Neural cell (in vitro differentiated cells): ENCODE measurements around the gene COMP. TPM values are rescaled to one million over a fixed set of nuclear protein-coding genes. Genes with fewer than 3 reads are reported as not detected.

Source experiments
- H2AFZ ChIP-seq: fragments of 200-600, 300-800 bp; sonication (generic), shearing (Covaris generic); 2 replicates; pipeline ENCODE4 v1.6.0; 2014; ENCODE audit warnings: low read depth, mild to moderate bottlenecking, antibody characterized with exemption, low read length, moderate library complexity
- H3F3A ChIP-seq: fragments of 200-600 bp; shearing (Covaris generic); 2 replicates; pipeline ENCODE4 v1.6.1; 2016; ENCODE audit warnings: mild to moderate bottlenecking, moderate library complexity, mixed read lengths, antibody characterized with exemption, low read length; ENCODE audit not compliant: insufficient read depth, poor library complexity, severe bottlenecking
- H3K27ac ChIP-seq: fragments of 200-600, 300-800 bp; sonication (generic), shearing (Covaris generic); 2 replicates; pipeline ENCODE4 v1.5.1; 2014; ENCODE audit warnings: mild to moderate bottlenecking, low read length, moderate library complexity
- H3K27me3 ChIP-seq: fragments of 300-800, 200-600 bp; sonication (generic), shearing (Covaris generic); 2 replicates; pipeline ENCODE4 v1.6.0; 2014; ENCODE audit warnings: mild to moderate bottlenecking, low read depth, low read length, moderate library complexity; ENCODE audit not compliant: insufficient read depth
- H3K36me3 ChIP-seq: fragments of 300-800, 200-600 bp; sonication (generic), shearing (Covaris generic); 2 replicates; pipeline ENCODE4 v1.5.1; 2014; ENCODE audit warnings: mild to moderate bottlenecking, antibody characterized with exemption, low read length, moderate library complexity; ENCODE audit not compliant: insufficient read depth
- H3K4me2 ChIP-seq: fragments of 300-800, 200-600 bp; sonication (generic), shearing (Covaris generic); 2 replicates; pipeline ENCODE4 v1.6.0; 2014; ENCODE audit warnings: mild to moderate bottlenecking, low read length
- H3K4me3 ChIP-seq: fragments of 300-800, 200-600 bp; sonication (generic), shearing (Covaris generic); 2 replicates; pipeline ENCODE4 v1.5.1; 2014; ENCODE audit warnings: mild to moderate bottlenecking, low read length, moderate library complexity
- H3K79me2 ChIP-seq: fragments of 200-600 bp; shearing (Covaris generic); replicated peaks from 2 replicates; pipeline ENCODE4 v1.6.0; 2014; ENCODE audit warnings: mild to moderate bottlenecking, low read length, moderate library complexity; ENCODE audit not compliant: insufficient read depth
- H3K9ac ChIP-seq: fragments of 300-800, 200-600 bp; sonication (generic), shearing (Covaris generic); 2 replicates; pipeline ENCODE4 v1.6.1; 2016; ENCODE audit warnings: mild to moderate bottlenecking, low read length, mixed read lengths
- H3K9me2 ChIP-seq: fragments of 200-600 bp; shearing (Covaris generic); 2 replicates; pipeline ENCODE4 v1.6.1; 2016; ENCODE audit warnings: mild to moderate bottlenecking, low read length, mixed read lengths; ENCODE audit not compliant: insufficient read depth
- H3K9me3 ChIP-seq: fragments of 200-600, 300-800 bp; sonication (generic), shearing (Covaris generic); 2 replicates; pipeline ENCODE4 v1.6.1; 2016; ENCODE audit warnings: mild to moderate bottlenecking, mixed run types, low read length, moderate library complexity, mixed read lengths
- H4K20me1 ChIP-seq: fragments of 200-600 bp; shearing (Covaris generic); 2 replicates; pipeline ENCODE4 v1.6.1; 2016; ENCODE audit warnings: mild to moderate bottlenecking, mixed run types; ENCODE audit not compliant: insufficient read depth
- EP300 ChIP-seq: fragments of 450-650 bp; conservative IDR thresholded peaks from 2 replicates; pipeline ENCODE4 v1.6.1; 2014; ENCODE audit warnings: antibody characterized with exemption, mild to moderate bottlenecking, moderate library complexity; ENCODE audit not compliant: poor library complexity, severe bottlenecking
- EZH2 ChIP-seq: fragments of 200-600, 300-800 bp; shearing (Covaris generic), sonication (generic); IDR thresholded peaks from 2 replicates; pipeline ENCODE4 v1.6.1; 2014; ENCODE audit warnings: antibody characterized with exemption, low read length, borderline replicate concordance, mild to moderate bottlenecking; ENCODE audit not compliant: insufficient read depth, poor library complexity, severe bottlenecking
- MXI1 ChIP-seq: fragments of 450-650 bp; conservative IDR thresholded peaks from 2 replicates; pipeline ENCODE4 v1.6.1; 2014; ENCODE audit warnings: antibody characterized with exemption, mild to moderate bottlenecking; ENCODE audit not compliant: poor library complexity, severe bottlenecking
- POLR2AphosphoS5 ChIP-seq: IDR thresholded peaks from 2 replicates; pipeline ENCODE4 v1.6.1; 2012
- RAD21 ChIP-seq: fragments of 450-650 bp; conservative IDR thresholded peaks from 2 replicates; pipeline ENCODE4 v1.6.1; 2014; ENCODE audit warnings: antibody characterized with exemption, mild to moderate bottlenecking, moderate library complexity
- SMC3 ChIP-seq: fragments of 450-650 bp; conservative IDR thresholded peaks from 2 replicates; pipeline ENCODE4 v1.6.1; 2014; ENCODE audit warnings: antibody characterized with exemption, mild to moderate bottlenecking, moderate library complexity; ENCODE audit not compliant: poor library complexity
- TAF1 ChIP-seq: IDR thresholded peaks from 2 replicates; pipeline ENCODE4 v1.6.1; 2012; ENCODE audit warnings: low read depth
- polyA plus RNA-seq: library from polyadenylated mRNA; depleted of rRNA; stranded (reverse); fragments of >200 nt; gene quantifications from 2 replicates; pipeline ENCODE4 v1.2.3, GENCODE V29; 2014
- TF ChIP-seq, protein P1 (sequence below): fragments of 450-650 bp; IDR thresholded peaks from 2 replicates; pipeline ENCODE4 v1.5.1; 2014; ENCODE audit warnings: antibody characterized with exemption, mild to moderate bottlenecking, moderate library complexity; ENCODE audit not compliant: poor library complexity, severe bottlenecking
- TF ChIP-seq, protein P2 (sequence below): IDR thresholded peaks from 2 replicates; pipeline ENCODE4 v1.6.1; 2012; ENCODE audit warnings: borderline replicate concordance

Gene COMP
- polyA plus RNA-seq, 1 donor from 2014 or later: not detected

DNA sequence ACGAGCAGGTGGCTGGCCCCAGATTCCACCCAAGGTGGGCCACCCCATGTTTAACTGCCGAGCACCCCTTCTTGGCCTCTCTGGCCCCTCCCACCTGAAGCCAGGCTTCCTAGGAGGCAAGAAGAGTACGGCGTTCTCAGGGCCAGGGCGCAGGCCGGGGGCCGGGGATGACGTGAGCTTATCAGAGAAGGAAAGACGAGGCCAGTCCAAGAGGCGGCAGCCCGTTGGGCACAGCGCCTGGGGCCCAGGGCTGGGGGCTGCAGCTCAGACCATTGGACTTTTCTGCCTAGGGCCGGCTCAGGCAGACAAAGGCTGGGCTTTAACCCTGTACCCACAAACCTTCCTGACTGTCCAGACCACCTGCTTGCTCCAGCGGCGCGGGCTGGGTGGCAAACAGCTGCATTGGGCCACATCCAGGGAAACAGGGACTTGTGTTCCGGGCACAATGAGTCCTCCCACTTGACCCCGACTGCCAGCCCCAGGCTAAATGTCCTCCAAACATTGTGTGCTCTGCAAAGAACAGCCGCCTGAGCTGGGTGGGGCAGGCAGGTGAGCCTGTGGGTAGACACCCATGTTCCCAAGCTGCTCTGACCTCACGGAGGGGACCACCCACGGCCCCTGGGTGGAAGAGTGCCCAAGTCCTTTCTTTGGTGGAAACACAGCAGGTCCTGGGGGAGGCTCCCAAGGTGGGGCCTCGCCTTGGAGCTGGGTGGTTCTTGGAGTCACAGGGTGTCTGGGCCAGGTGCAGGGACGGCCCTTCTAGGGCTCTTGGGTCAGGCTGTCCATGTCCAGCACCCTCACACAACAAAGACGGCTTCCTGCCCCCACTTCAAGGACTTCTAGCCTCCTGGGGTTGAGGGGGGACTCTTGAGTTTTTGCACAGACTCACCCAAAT is 21.9 kb downstream of the COMP start:
- TF ChIP-seq RAD21 (no peak), MXI1 (no peak), EP300 (no peak), TAF1 (no peak), EZH2 (no peak), SMC3 (no peak), POLR2AphosphoS5 (no peak)
- TF ChIP-seq, protein P1, sequence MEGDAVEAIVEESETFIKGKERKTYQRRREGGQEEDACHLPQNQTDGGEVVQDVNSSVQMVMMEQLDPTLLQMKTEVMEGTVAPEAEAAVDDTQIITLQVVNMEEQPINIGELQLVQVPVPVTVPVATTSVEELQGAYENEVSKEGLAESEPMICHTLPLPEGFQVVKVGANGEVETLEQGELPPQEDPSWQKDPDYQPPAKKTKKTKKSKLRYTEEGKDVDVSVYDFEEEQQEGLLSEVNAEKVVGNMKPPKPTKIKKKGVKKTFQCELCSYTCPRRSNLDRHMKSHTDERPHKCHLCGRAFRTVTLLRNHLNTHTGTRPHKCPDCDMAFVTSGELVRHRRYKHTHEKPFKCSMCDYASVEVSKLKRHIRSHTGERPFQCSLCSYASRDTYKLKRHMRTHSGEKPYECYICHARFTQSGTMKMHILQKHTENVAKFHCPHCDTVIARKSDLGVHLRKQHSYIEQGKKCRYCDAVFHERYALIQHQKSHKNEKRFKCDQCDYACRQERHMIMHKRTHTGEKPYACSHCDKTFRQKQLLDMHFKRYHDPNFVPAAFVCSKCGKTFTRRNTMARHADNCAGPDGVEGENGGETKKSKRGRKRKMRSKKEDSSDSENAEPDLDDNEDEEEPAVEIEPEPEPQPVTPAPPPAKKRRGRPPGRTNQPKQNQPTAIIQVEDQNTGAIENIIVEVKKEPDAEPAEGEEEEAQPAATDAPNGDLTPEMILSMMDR: no peak
- TF ChIP-seq, protein P2, sequence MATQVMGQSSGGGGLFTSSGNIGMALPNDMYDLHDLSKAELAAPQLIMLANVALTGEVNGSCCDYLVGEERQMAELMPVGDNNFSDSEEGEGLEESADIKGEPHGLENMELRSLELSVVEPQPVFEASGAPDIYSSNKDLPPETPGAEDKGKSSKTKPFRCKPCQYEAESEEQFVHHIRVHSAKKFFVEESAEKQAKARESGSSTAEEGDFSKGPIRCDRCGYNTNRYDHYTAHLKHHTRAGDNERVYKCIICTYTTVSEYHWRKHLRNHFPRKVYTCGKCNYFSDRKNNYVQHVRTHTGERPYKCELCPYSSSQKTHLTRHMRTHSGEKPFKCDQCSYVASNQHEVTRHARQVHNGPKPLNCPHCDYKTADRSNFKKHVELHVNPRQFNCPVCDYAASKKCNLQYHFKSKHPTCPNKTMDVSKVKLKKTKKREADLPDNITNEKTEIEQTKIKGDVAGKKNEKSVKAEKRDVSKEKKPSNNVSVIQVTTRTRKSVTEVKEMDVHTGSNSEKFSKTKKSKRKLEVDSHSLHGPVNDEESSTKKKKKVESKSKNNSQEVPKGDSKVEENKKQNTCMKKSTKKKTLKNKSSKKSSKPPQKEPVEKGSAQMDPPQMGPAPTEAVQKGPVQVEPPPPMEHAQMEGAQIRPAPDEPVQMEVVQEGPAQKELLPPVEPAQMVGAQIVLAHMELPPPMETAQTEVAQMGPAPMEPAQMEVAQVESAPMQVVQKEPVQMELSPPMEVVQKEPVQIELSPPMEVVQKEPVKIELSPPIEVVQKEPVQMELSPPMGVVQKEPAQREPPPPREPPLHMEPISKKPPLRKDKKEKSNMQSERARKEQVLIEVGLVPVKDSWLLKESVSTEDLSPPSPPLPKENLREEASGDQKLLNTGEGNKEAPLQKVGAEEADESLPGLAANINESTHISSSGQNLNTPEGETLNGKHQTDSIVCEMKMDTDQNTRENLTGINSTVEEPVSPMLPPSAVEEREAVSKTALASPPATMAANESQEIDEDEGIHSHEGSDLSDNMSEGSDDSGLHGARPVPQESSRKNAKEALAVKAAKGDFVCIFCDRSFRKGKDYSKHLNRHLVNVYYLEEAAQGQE: no peak
- H3F3A ChIP-seq: no peaks in the 10 kb centered on the region
- H3K27me3 ChIP-seq: no peaks in the 10 kb centered on the region
- H3K36me3 ChIP-seq: no peaks in the 10 kb centered on the region
- no peaks in the 10 kb centered on the region for H3K79me2 ChIP-seq
- H3K27ac ChIP-seq: no peak overlapping the region
- H4K20me1 ChIP-seq: no peaks in the 10 kb centered on the region
- H3K9me2 ChIP-seq: no peaks in the 10 kb centered on the region
- H3K4me2 ChIP-seq: no peak overlapping the region
- H3K9ac ChIP-seq: no peak overlapping the region
- no peak overlapping the region for H3K4me3 ChIP-seq
- no peaks in the 10 kb centered on the region for H3K9me3 ChIP-seq
- no peak overlapping the region for H2AFZ ChIP-seq

DNA sequence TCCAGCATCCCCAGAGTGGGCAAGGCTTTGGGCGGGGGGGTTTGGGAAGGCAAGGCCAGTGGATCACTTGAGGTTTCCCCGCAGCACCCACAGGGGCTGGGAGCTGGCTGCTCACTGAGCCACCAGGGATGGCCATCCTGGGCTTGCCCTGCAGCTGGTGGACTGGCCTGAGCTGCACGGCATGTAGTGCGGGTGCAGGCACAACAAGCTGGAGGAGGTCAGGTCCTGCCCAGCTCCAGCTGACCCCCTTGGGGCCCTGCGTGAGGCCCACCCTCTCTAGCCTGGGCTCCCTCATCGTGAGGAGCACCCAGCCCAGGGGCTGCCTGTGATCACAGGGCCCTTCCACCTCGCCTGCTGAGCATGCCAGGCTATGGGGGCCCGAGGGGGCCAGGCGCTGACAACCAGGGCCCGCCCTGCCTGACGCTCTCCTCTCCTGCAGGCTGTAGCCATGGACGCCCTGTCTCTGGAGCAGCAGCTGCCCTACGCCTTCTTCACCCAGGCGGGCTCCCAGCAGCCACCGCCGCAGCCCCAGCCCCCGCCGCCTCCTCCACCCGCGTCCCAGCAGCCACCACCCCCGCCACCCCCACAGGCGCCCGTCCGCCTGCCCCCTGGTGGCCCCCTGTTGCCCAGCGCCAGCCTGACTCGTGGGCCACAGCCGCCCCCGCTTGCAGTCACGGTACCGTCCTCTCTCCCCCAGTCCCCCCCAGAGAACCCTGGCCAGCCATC is 22.9 kb downstream of the COMP start:
- no peaks in the 10 kb centered on the region for H3K9me2 ChIP-seq
- H3K4me2 ChIP-seq: no peak overlapping the region
- no peak overlapping the region for H3K4me3 ChIP-seq
- no peak overlapping the region for H2AFZ ChIP-seq
- no peaks in the 10 kb centered on the region for H3K27me3 ChIP-seq
- no peaks in the 10 kb centered on the region for H3K36me3 ChIP-seq
- H3K9me3 ChIP-seq: no peaks in the 10 kb centered on the region
- H4K20me1 ChIP-seq: no peaks in the 10 kb centered on the region
- H3K27ac ChIP-seq: no peak overlapping the region
- TF ChIP-seq EP300: no peak
- TF ChIP-seq, protein P1: no peak
- no peak for TF ChIP-seq TAF1
- no peak for TF ChIP-seq POLR2AphosphoS5
- TF ChIP-seq SMC3: no peak
- no peak for TF ChIP-seq MXI1
- no peak for TF ChIP-seq RAD21
- TF ChIP-seq, protein P2: no peak
- TF ChIP-seq EZH2: no peak
- H3F3A ChIP-seq: no peaks in the 10 kb centered on the region
- H3K9ac ChIP-seq: no peak overlapping the region
- H3K79me2 ChIP-seq: no peaks in the 10 kb centered on the region
